ENCODE data around the gene RWDD3.

RWDD3 gene

GRCh38 chr1:95286479-95286878 is 52.5 kb downstream of the RWDD3 start:
- DNase-seq = no peak

GRCh38 chr1:95287081-95287480 is 53.1 kb downstream of the RWDD3 start:
- no peak for DNase-seq

- no peak for DNase-seq
Measured at GRCh38 chr1:95287825-95288224, 53.8 kb downstream of the RWDD3 start.
